WI38 (cell line): ENCODE measurements around the gene ITSN1.

Experiments
- H3K4me3 ChIP-seq: 2 replicates; pipeline ENCODE4 v1.5.1; 2011; ENCODE audit warnings: low read depth, mild to moderate bottlenecking, control low read depth, low read length
- CTCF ChIP-seq: IDR thresholded peaks from 2 replicates; pipeline ENCODE4 v1.5.1; 2012; ENCODE audit warnings: low read depth, mild to moderate bottlenecking, control low read depth, low read length

The ITSN1 gene

DNA sequence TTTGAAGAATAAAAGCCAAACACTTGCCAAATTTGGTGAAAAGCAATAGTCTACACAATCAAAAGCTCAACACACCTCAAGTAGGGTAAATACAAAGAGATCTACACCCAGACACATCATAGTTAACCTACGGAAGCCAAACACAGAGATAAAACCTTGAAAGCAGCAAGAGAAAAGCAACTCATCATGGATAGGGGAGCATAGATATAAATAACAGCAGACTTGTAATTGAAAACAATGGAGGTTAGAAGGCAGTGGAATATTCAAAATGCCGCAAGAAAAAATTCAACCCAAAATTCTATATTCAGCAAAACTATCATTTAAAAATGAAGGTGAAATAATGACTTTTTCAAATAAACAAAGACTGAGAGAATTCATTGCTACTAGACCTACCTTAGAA is 105.1 kb downstream of the ITSN1 start:
- TF ChIP-seq CTCF: no peak
- H3K4me3 ChIP-seq: no peak overlapping the region

GRCh38 chr21:33748903-33749302 is 106.6 kb downstream of the ITSN1 start:
- TF ChIP-seq CTCF: no peak
- H3K4me3 ChIP-seq: no peak overlapping the region

- TF ChIP-seq CTCF: no peak
- H3K4me3 ChIP-seq: no peak overlapping the region
These were observed 107.7 kb downstream of the ITSN1 start for GRCh38 chr21:33750017-33750416.

DNA sequence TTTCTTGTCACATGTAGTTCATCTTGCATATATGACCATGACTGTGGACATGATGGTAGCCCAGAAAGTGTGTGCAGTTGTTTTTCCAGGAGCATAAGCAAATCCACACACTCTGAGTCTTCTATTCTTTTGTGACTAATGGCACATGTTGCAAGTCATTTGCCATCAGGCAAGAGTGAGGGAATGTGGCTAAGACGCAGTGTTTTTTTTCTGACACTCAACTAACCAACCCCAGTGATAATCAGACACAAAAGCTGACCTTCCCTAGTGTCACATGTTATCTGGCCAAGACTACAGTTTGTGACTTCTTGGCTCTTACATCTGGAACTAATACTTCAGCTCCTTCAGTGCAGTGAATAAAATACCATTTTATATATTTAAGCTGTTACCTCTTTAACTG is 108.8 kb downstream of the ITSN1 start:
- no peak overlapping the region for H3K4me3 ChIP-seq
- TF ChIP-seq CTCF: no peak

DNA sequence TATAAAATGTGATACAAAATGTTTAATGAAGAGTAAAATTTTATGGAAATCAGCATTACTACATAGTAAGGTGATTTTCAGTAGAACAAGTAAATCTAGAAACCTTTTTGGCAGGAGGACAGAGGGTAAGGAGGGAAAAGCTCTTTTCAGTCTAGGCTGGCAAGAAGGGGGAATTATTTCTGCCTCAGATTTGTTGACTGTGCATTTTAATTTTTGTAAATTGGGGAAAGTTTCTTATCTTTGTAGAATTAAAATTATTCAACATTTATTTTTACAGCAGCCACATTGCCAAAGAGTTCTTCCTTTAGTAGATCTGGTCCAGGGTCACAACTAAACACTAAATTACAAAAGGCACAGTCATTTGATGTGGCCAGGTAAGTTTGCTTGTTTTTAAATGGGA is 109.2 kb downstream of the ITSN1 start:
- no peak overlapping the region for H3K4me3 ChIP-seq
- TF ChIP-seq CTCF: no peak

GRCh38 chr21:33752260-33752659 is 110.0 kb downstream of the ITSN1 start:
- H3K4me3 ChIP-seq: no peak overlapping the region
- no peak for TF ChIP-seq CTCF

- no peak for TF ChIP-seq CTCF
- no peak overlapping the region for H3K4me3 ChIP-seq
These were observed 111.6 kb downstream of the ITSN1 start for GRCh38 chr21:33753886-33754285.
